K562 (cell line): ENCODE results near the gene LTBP4. TPM values are rescaled to one million over a fixed set of nuclear protein-coding genes. Genes with fewer than 3 reads are reported as not detected.
A peak's percentile ranks its signal among the peaks of the same experiment; 100 is the strongest.

Experiments
- ATAC-seq: fragments of 200-7000 bp; cut with Tn5 transposase; 3 replicates; pipeline ENCODE4 v1.9.1; 2020; ENCODE audit warnings: moderate library complexity
- BruUV-seq: library from RNA; stranded (reverse); fragments of 400-500 nt; replicated peaks from 2 replicates; lab custom pipeline; 2021; lab: Mats Ljungman, UMichigan
- CTCF ChIA-PET: fragments of 300-600 bp; formaldehyde crosslinking; extraction: SDS; loops from one replicate; lab custom pipeline; 2021; ENCODE audit warnings: low intra/inter-chr PET ratio; lab: Yijun Ruan, JAX
- POLR2A ChIA-PET: fragments of 300-600, 350-650 bp; sonication (Branson Sonifier 250); formaldehyde crosslinking; extraction: SDS; loops from one replicate; lab custom pipeline; 2021; ENCODE audit warnings: antibody characterized with exemption, inconsistent platforms; lab: Yijun Ruan, JAX
- DNase-seq, 4 experiments: peaks; one replicate each; pipeline versions ENCODE4 v3.0.0 to v3.0.0-alpha.2; 2011 to 2018; ENCODE audit warnings: low spot score in 3 of 4, mixed read lengths in 3 of 4; ENCODE audit errors: extremely low read depth in 1 of 4
- FAIRE-seq: peaks from 2 replicates; lab custom pipeline; 2011; peaks lifted over from hg19 to GRCh38; lab: Jason Lieb, UNC
- H2AFZ ChIP-seq: 2 replicates; pipeline ENCODE4 v1.6.0; 2011; ENCODE audit warnings: low read depth, low read length, control low read depth, inconsistent platforms
- H3K27ac ChIP-seq: fragments of 200-600 bp; 3 replicates; pipeline ENCODE4 v1.8.0; 2011; ENCODE audit warnings: low read depth, mild to moderate bottlenecking, control low read depth, inconsistent platforms, low read length, moderate library complexity, mixed read lengths; ENCODE audit errors: extremely low read depth
- H3K27me3 ChIP-seq, 2 experiments: fragments of 300-600 bp in 1 of 2; 2 replicates in 1 of 2; 3 replicates in 1 of 2; pipeline versions ENCODE4 v1.6.0 to v1.8.0; 2011; ENCODE audit warnings: inconsistent platforms in 2 of 2, low read length in 2 of 2, mild to moderate bottlenecking in 1 of 2, mixed read lengths in 1 of 2, moderate library complexity in 1 of 2; ENCODE audit not compliant: control insufficient read depth in 2 of 2, insufficient read depth in 2 of 2
- H3K36me3 ChIP-seq: fragments of 300-600 bp; 3 replicates; pipeline ENCODE4 v1.8.0; 2011; ENCODE audit warnings: mild to moderate bottlenecking, low read length, inconsistent platforms; ENCODE audit not compliant: control insufficient read depth, insufficient read depth
- H3K4me1 ChIP-seq, 2 experiments: fragments of 200-600 bp in 1 of 2; replicated peaks in 1 of 2; 2 replicates in 1 of 2; 3 replicates in 1 of 2; pipeline versions ENCODE4 v1.5.1 to v1.8.0; 2011; ENCODE audit warnings: inconsistent platforms in 2 of 2, low read length in 2 of 2, mild to moderate bottlenecking in 1 of 2, mixed read lengths in 1 of 2, moderate library complexity in 1 of 2; ENCODE audit not compliant: control insufficient read depth in 2 of 2, insufficient read depth in 2 of 2
- H3K4me2 ChIP-seq: 2 replicates; pipeline ENCODE4 v1.6.1; 2011; ENCODE audit warnings: low read length, control low read depth, inconsistent platforms, mixed read lengths; ENCODE audit not compliant: insufficient read depth
- H3K4me3 ChIP-seq: fragments of 200-600 bp; sonication (generic), shearing (Covaris generic); 2 replicates; pipeline ENCODE4 v1.5.1; 2016; ENCODE audit warnings: control low read depth, inconsistent platforms
- H3K79me2 ChIP-seq: fragments of 200-600 bp; 3 replicates; pipeline ENCODE4 v1.8.0; 2011; ENCODE audit warnings: low read length, inconsistent platforms; ENCODE audit not compliant: control insufficient read depth, insufficient read depth
- H3K9ac ChIP-seq, 2 experiments: 2 replicates each; pipeline versions ENCODE4 v1.6.0 to v1.6.1; 2011; ENCODE audit warnings: low read depth in 2 of 2, low read length in 2 of 2, control low read depth in 1 of 2, inconsistent platforms in 1 of 2, mild to moderate bottlenecking in 1 of 2, mixed read lengths in 1 of 2; ENCODE audit not compliant: insufficient read depth in 1 of 2
- H3K9me1 ChIP-seq: one replicate; pipeline ENCODE4 v1.6.0; 2011; ENCODE audit warnings: inconsistent platforms, mild to moderate bottlenecking, low read length, moderate library complexity; ENCODE audit not compliant: control insufficient read depth, insufficient read depth
- H3K9me3 ChIP-seq: replicated peaks from 2 replicates; pipeline ENCODE4 v1.5.1; 2011; ENCODE audit warnings: low read depth, low read length, inconsistent platforms; ENCODE audit not compliant: control insufficient read depth, insufficient read depth
- H4K20me1 ChIP-seq: replicated peaks from 2 replicates; pipeline ENCODE4 v1.6.1; 2011; ENCODE audit warnings: low read length, inconsistent platforms, mixed read lengths; ENCODE audit not compliant: control insufficient read depth, insufficient read depth
- BHLHE40 ChIP-seq: IDR thresholded peaks from 2 replicates; pipeline ENCODE4 v1.6.1; 2011; ENCODE audit warnings: low read length, improper control_type of control experiment
- E2F8 ChIP-seq: fragments of 450-650 bp; IDR thresholded peaks from 2 replicates; pipeline ENCODE4 v1.7.1; 2018; ENCODE audit warnings: mild to moderate bottlenecking, low read depth; ENCODE audit not compliant: partially characterized antibody
- HDAC1 ChIP-seq, 2 experiments: fragments of 450-650 bp; IDR thresholded peaks; 2 replicates each; pipeline ENCODE4 v1.6.1; 2016 to 2017; ENCODE audit warnings: inconsistent platforms in 1 of 2, mild to moderate bottlenecking in 1 of 2, moderate library complexity in 1 of 2
- IRF1 ChIP-seq: sonication (generic); formaldehyde crosslinking; IDR thresholded peaks from 2 replicates; pipeline ENCODE4 v1.8.0; 2022; ENCODE audit warnings: missing genetic modification reagents, mild to moderate bottlenecking, borderline replicate concordance
- MTA2 ChIP-seq: fragments of 450-650 bp; IDR thresholded peaks from 2 replicates; pipeline ENCODE4 v1.6.1; 2016; ENCODE audit warnings: low read depth
- PCBP2 ChIP-seq: fragments of 200-400 bp; formaldehyde crosslinking; IDR thresholded peaks from 2 replicates; pipeline ENCODE4 v1.6.1; 2018; ENCODE audit warnings: low read length, low read depth, mild to moderate bottlenecking, moderate library complexity; ENCODE audit not compliant: poor library complexity, severe bottlenecking
- SAFB ChIP-seq: fragments of 200-400 bp; formaldehyde crosslinking; IDR thresholded peaks from 2 replicates; pipeline ENCODE4 v1.6.1; 2017; ENCODE audit warnings: low read depth, low read length, borderline replicate concordance
- SIX5 ChIP-seq, 2 experiments: IDR thresholded peaks; 2 replicates each; pipeline ENCODE4 v1.6.1; 2011; ENCODE audit warnings: low read length in 2 of 2, borderline replicate concordance in 1 of 2, low read depth in 1 of 2, mild to moderate bottlenecking in 1 of 2, moderate library complexity in 1 of 2; ENCODE audit not compliant: insufficient read depth in 1 of 2
- ZBTB43 ChIP-seq: sonication (generic); formaldehyde crosslinking; IDR thresholded peaks from 2 replicates; pipeline ENCODE4 v1.8.0; 2023; ENCODE audit warnings: mild to moderate bottlenecking, missing genetic modification reagents
- ZBTB7A ChIP-seq: IDR thresholded peaks from 2 replicates; pipeline ENCODE4 v1.6.1; 2011; ENCODE audit warnings: low read depth, mild to moderate bottlenecking, low read length, moderate library complexity, borderline replicate concordance; ENCODE audit not compliant: control insufficient read depth
- ZC3H4 ChIP-seq: sonication (generic); formaldehyde crosslinking; IDR thresholded peaks from 2 replicates; pipeline ENCODE4 v1.9.0; 2021; ENCODE audit warnings: missing genetic modification reagents, borderline replicate concordance
- ZNF24 ChIP-seq: fragments of 450-650 bp; IDR thresholded peaks from 2 replicates; pipeline ENCODE4 v1.6.1; 2016
- WGBS: fragments of 100-300 bp; shearing (Covaris generic); methylation state at CpG from one replicate; pipeline ENCODE4 v1.1.6; 2016; ENCODE audit warnings: low coverage, mixed read lengths; ENCODE audit not compliant: insufficient coverage; ENCODE audit errors: missing lambda C conversion rate; 5-methylcytosine and 5-hydroxymethylcytosine counted together
- in situ Hi-C: fragments of 300-500 bp; cut with MboI; formaldehyde crosslinking; loops from 4 replicates; pipeline ENCODE4 v1.15.0; 2018; ENCODE audit warnings: inconsistent platforms, mixed read lengths
- intact Hi-C: fragments of 100-400 bp; cut with micrococcal nuclease; formaldehyde crosslinking; loops from 2 replicates; pipeline ENCODE4 v1.14.2; 2022
- polyA plus RNA-seq, 8 experiments: library from polyadenylated mRNA; depleted of rRNA in 4 of 8; stranded (reverse) in 5 of 8; unstranded in 3 of 8; fragments of >200 nt; fragmentation: Nextera tagmentation in 2 of 8; fragmentation: Illumina TruSeq in 1 of 8; extraction: Ambion mirVana in 2 of 8; extraction: Trizol in 1 of 8; gene quantifications; 2 replicates each; pipeline versions ENCODE4 v1.2.1 to v1.2.3, GENCODE V29; 2011 to 2014; ENCODE audit warnings: inconsistent platforms in 1 of 8, missing spikeins in 1 of 8
- total RNA-seq, 7 experiments: library from RNA; depleted of rRNA in 6 of 7; stranded (reverse); fragments of >200 nt in 6 of 7; fragmentation: Illumina TruSeq in 2 of 7; extraction: Trizol in 2 of 7; gene quantifications; 2 replicates each; pipeline versions ENCODE4 v1.2.1 to v1.2.3, GENCODE V29; 2011 to 2021; ENCODE audit warnings: low replicate concordance in 1 of 7
- TF ChIP-seq, protein P1 (sequence below): fragments of 150-350 bp; conservative IDR thresholded peaks from 2 replicates; pipeline ENCODE4 v1.6.1; 2014; ENCODE audit warnings: low read length

Gene LTBP4
- total and polyA plus RNA-seq, 9 of the 15 experiments (the other 6 are each of a cell fraction or from before 2014, with no cell fraction given), result 0.35 to 160 (median 31.6) TPM

DNA sequence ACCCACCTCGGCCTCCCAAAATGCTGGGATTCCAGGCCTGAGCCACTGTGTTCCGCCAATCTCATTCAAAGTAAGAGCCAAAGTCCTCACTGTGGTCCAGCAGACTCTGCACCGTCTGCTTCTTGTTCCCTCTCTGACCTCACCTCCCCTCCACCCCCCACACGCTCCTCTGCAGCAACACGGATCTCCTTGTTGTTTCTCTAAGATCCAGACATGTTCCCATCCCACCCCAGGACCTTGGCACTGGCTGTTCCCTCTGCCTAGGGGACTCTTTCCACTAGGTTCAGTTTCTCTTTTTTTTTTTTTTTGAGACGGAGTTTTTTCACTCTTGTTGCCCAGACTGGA lies 38.4 kb downstream of the LTBP4 start (continued):
- TF ChIP-seq ZBTB43 (CRISPR knock-in tag) (no peak), E2F8 (no peak), IRF1 (no peak)

DNA sequence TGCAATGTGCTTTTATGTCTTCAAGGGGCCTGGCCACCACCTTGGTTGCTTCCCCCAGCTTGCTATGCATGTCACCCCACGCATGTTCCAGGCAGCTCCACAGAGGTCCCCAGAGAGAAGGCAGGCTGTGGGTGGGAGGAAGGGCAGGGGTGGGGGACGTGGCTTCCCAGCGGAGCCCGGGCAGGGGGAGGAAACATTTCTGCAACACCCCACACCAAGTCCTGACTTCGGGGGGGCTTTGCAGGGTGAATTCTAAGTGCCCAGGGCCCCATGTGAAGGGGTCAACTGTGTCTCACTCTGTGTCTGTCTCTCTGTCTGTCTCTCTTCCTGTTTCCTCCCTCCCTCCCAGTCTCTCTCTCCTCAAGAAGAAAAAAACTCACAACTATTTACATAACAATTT lies 39.6 kb downstream of the LTBP4 start:
- peak overlapping the region; percentile 24 to 80; a peak in 3 of 4 replicates for H3K9ac ChIP-seq
- no TSS peak for BruUV-seq
- no peaks in the 10 kb centered on the region for H4K20me1 ChIP-seq
- CTCF ChIA-PET, result no interaction called here
- no peaks in the 10 kb centered on the region for H3K36me3 ChIP-seq
- POLR2A ChIA-PET, result interaction anchor here (1.1 kb wide), 1 partner anchor 26 kb away, joined by 3 read pairs; no protein-coding TSS in a partner anchor
- peak overlapping the region; percentile 89 for H2AFZ ChIP-seq
- ATAC-seq (peak; percentile 90), FAIRE-seq (peak; percentile 58), DNase-seq (peak; percentile 42 to 63 (median 52))
- no peak overlapping the region for H3K4me3 ChIP-seq
- H3K27me3 ChIP-seq, result no peaks in the 10 kb centered on the region
- peak overlapping the region; percentile 45; the same call in 2 of the 3 replicates for H3K27ac ChIP-seq
- peak overlapping the region; percentile 45 for H3K4me2 ChIP-seq
- no peaks in the 10 kb centered on the region for H3K9me1 ChIP-seq
- no peaks in the 10 kb centered on the region for H3K9me3 ChIP-seq
- in situ Hi-C loops, result no loop called here
- H3K79me2 ChIP-seq, result no peaks in the 10 kb centered on the region
- WGBS, result 13% methylated on average over 4 of the region's 5 CpGs
- intact Hi-C loops, result no loop called here
- peaks cover 4 to 23% of the 10 kb centered on the region in 2 experiments; a peak in 4 of 5 replicates for H3K4me1 ChIP-seq
- peak in 1 of 2 experiments; percentile 49; a peak in 1 of 4 replicates for TF ChIP-seq HDAC1 (IDR thresholded peaks at IDR 0.05)
- no peak for TF ChIP-seq ZC3H4 (CRISPR knock-in tag)
- TF ChIP-seq SAFB, result peak; percentile 32; the same call in 1 of the 2 replicates
- TF ChIP-seq SIX5 (IDR thresholded peaks at IDR 0.05; ENCODE audit: borderline replicate concordance in 1 of 2, insufficient read depth in 1 of 2, low read depth in 1 of 2, low read length in 2 of 2), result no peak
- TF ChIP-seq, protein P1, sequence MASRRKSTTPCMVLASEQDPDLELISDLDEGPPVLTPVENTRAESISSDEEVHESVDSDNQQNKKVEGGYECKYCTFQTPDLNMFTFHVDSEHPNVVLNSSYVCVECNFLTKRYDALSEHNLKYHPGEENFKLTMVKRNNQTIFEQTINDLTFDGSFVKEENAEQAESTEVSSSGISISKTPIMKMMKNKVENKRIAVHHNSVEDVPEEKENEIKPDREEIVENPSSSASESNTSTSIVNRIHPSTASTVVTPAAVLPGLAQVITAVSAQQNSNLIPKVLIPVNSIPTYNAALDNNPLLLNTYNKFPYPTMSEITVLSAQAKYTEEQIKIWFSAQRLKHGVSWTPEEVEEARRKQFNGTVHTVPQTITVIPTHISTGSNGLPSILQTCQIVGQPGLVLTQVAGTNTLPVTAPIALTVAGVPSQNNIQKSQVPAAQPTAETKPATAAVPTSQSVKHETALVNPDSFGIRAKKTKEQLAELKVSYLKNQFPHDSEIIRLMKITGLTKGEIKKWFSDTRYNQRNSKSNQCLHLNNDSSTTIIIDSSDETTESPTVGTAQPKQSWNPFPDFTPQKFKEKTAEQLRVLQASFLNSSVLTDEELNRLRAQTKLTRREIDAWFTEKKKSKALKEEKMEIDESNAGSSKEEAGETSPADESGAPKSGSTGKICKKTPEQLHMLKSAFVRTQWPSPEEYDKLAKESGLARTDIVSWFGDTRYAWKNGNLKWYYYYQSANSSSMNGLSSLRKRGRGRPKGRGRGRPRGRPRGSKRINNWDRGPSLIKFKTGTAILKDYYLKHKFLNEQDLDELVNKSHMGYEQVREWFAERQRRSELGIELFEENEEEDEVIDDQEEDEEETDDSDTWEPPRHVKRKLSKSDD, result no peak
- 0 out of 2 replicates have a peak, but pooled peaks have one; percentile 3 for TF ChIP-seq MTA2
- no peak for TF ChIP-seq BHLHE40
- peak; percentile 59; the same call in 1 of the 2 replicates for TF ChIP-seq ZBTB7A
- TF ChIP-seq ZNF24, result no peak
- no peak for TF ChIP-seq PCBP2
